Right atrium auricular region (tissue), 2 donors: ENCODE measurements around the gene LRRC59. TPM values are rescaled to one million over a fixed set of nuclear protein-coding genes. Genes with fewer than 3 reads are reported as not detected.

Experiments
- DNase-seq: peaks from one replicate; pipeline ENCODE4 v3.0.0-alpha.2; 2019; ENCODE audit warnings: low spot score
- H3K27ac ChIP-seq, 2 donors: fragments of 200-600 bp; sonication (generic); 1 replicate in 1 of 2; 2 replicates in 1 of 2; pipeline ENCODE4 v1.5.1; 2016 to 2019
- H3K27me3 ChIP-seq, 2 donors: fragments of 200-600 bp; sonication (generic); one replicate each; pipeline versions ENCODE4 v1.5.1 to v1.6.0; 2017 to 2019
- H3K36me3 ChIP-seq: fragments of 200-600 bp; sonication (generic); one replicate; pipeline ENCODE4 v1.5.1; 2016
- H3K4me1 ChIP-seq, 2 donors: fragments of 200-600 bp; sonication (generic); one replicate each; pipeline versions ENCODE4 v1.5.1 to v1.6.0; 2017 to 2019
- H3K4me3 ChIP-seq, 2 donors: fragments of 200-600 bp; sonication (generic); 1 replicate in 1 of 2; 2 replicates in 1 of 2; pipeline ENCODE4 v1.5.1; 2017 to 2019; ENCODE audit warnings: mild to moderate bottlenecking in 1 of 2, moderate library complexity in 1 of 2
- H3K9me3 ChIP-seq, 2 donors: fragments of 200-600 bp; sonication (generic); one replicate each; pipeline ENCODE4 v1.5.1; 2019
- CTCF ChIP-seq, 2 donors: fragments of 200-600 bp; sonication (generic); IDR thresholded peaks; one replicate each; pipeline ENCODE4 v1.5.1; 2019; ENCODE audit warnings: antibody characterized with exemption in 2 of 2
- total RNA-seq, 2 donors: library from RNA; depleted of rRNA; stranded (reverse); fragments of >200 nt; gene quantifications; one replicate each; pipeline ENCODE4 v1.1.0, GENCODE V29; 2016

Gene LRRC59
- total RNA-seq, 2 donors from 2014 or later, result 31.7 to 50.6 TPM

GRCh38 chr17:50367401-50367800 is 29.9 kb downstream of the LRRC59 start:
- Histone ChIP-seq H3K4me1 (peaks cover 0 to 26% of the 10 kb centered on the region in 2 donors), H3K27ac (no peak overlapping the region), H3K4me3 (no peak overlapping the region), H3K27me3 (no peaks in the 10 kb centered on the region), H3K9me3 (no peaks in the 10 kb centered on the region), H3K36me3 (peaks cover 45% of the 10 kb centered on the region)
- DNase-seq, result no peak
- no peak for TF ChIP-seq CTCF (IDR thresholded peaks at IDR 0.05)

GRCh38 chr17:50365649-50366393 is 31.5 kb downstream of the LRRC59 start:
- Histone ChIP-seq H3K27me3 (no peaks in the 10 kb centered on the region), H3K4me1 (peaks cover 0 to 17% of the 10 kb centered on the region in 2 donors), H3K36me3 (peaks cover 45% of the 10 kb centered on the region), H3K9me3 (no peaks in the 10 kb centered on the region), H3K27ac (no peak overlapping the region), H3K4me3 (no peak overlapping the region)
- no peak for DNase-seq
- TF ChIP-seq CTCF (IDR thresholded peaks at IDR 0.05), result no peak

- H3K4me1 ChIP-seq, result peaks cover 0 to 17% of the 10 kb centered on the region in 2 donors
- no peaks in the 10 kb centered on the region for H3K9me3 ChIP-seq
- H3K27ac ChIP-seq, result no peak overlapping the region
- no peaks in the 10 kb centered on the region for H3K27me3 ChIP-seq
- peaks cover 42% of the 10 kb centered on the region for H3K36me3 ChIP-seq
- no peak overlapping the region for H3K4me3 ChIP-seq
- no peak for TF ChIP-seq CTCF (IDR thresholded peaks at IDR 0.05)
- DNase-seq, result no peak
These were observed 32.2 kb downstream of the LRRC59 start for GRCh38 chr17:50365165-50365564.

GRCh38 chr17:50364715-50365114 is 32.6 kb downstream of the LRRC59 start:
- no peak overlapping the region for H3K27ac ChIP-seq
- DNase-seq, result no peak
- H3K9me3 ChIP-seq, result no peaks in the 10 kb centered on the region
- no peak overlapping the region for H3K4me3 ChIP-seq
- H3K4me1 ChIP-seq, result peaks cover 0 to 17% of the 10 kb centered on the region in 2 donors
- TF ChIP-seq CTCF (IDR thresholded peaks at IDR 0.05), result no peak
- H3K36me3 ChIP-seq, result peaks cover 37% of the 10 kb centered on the region
- no peaks in the 10 kb centered on the region for H3K27me3 ChIP-seq

GRCh38 chr17:50364061-50364458 is 33.3 kb downstream of the LRRC59 start:
- Histone ChIP-seq H3K27me3 (no peaks in the 10 kb centered on the region), H3K4me3 (no peak overlapping the region), H3K27ac (no peak overlapping the region), H3K9me3 (no peaks in the 10 kb centered on the region), H3K4me1 (peaks cover 0 to 17% of the 10 kb centered on the region in 2 donors), H3K36me3 (peaks cover 35% of the 10 kb centered on the region)
- no peak for DNase-seq
- TF ChIP-seq CTCF (IDR thresholded peaks at IDR 0.05), result no peak
